H1 (cell line): ENCODE measurements around the gene PIANP. TPM values are rescaled to one million over a fixed set of nuclear protein-coding genes. Genes with fewer than 3 reads are reported as not detected.

Experiments
- CBX5 ChIP-seq: fragments of 300-800, 300-1000 bp; sonication (generic); IDR thresholded peaks from 2 replicates; pipeline ENCODE4 v1.7.1; 2016; ENCODE audit warnings: antibody characterized with exemption, low read length, low read depth
- JUN ChIP-seq: IDR thresholded peaks from 2 replicates; pipeline ENCODE4 v1.6.1; 2011; ENCODE audit warnings: low read depth, mild to moderate bottlenecking, improper control_type of control experiment, low read length
- MAFK ChIP-seq: IDR thresholded peaks from 2 replicates; pipeline ENCODE4 v1.6.1; 2012; ENCODE audit warnings: low read depth, mild to moderate bottlenecking, improper control_type of control experiment, low read length
- polyA plus RNA-seq, 7 experiments: library from polyadenylated mRNA; depleted of rRNA in 3 of 7; stranded (reverse) in 5 of 7; unstranded in 2 of 7; fragments of >200 nt in 5 of 7; fragments of 200-250 nt in 2 of 7; gene quantifications; 1 replicate in 5 of 7; 2 replicates in 1 of 7; 4 replicates in 1 of 7; pipeline versions ENCODE4 v1.2.1 to v1.2.3, GENCODE V29; 2011 to 2013; ENCODE audit warnings: missing spikeins in 2 of 7, mixed read lengths in 2 of 7
- total RNA-seq: library from RNA; stranded (reverse); fragmentation: NEBNext Ultra II Directional; extraction: Animal tissue kit (Norgen Biotek cat#: 25700); gene quantifications from 2 replicates; pipeline ENCODE4 v1.2.1, GENCODE V29; 2021

PIANP gene
- total and polyA plus RNA-seq, 2 of the 8 experiments (the other 6 are each of a cell fraction or from before 2014, with no cell fraction given) = 6.3 to 9.8 TPM

GRCh38 chr12:6662906-6663742 lies 37.5 kb downstream of the PIANP start, which contains the start of gene ING4 (continued):
- TF ChIP-seq JUN (peak; percentile 69; the same call in 1 of the 2 replicates), MAFK (no peak), CBX5 (no peak)
- TF ChIP-seq, all 59 proteins: peak for 27
